ENCODE results near the gene PWWP2A.
"Not testable (repeated sequence)": the region's sequence is repeated elsewhere in the genome, so short reads cannot be mapped to it uniquely, and the experiment has no call there.

Gene PWWP2A

DNA sequence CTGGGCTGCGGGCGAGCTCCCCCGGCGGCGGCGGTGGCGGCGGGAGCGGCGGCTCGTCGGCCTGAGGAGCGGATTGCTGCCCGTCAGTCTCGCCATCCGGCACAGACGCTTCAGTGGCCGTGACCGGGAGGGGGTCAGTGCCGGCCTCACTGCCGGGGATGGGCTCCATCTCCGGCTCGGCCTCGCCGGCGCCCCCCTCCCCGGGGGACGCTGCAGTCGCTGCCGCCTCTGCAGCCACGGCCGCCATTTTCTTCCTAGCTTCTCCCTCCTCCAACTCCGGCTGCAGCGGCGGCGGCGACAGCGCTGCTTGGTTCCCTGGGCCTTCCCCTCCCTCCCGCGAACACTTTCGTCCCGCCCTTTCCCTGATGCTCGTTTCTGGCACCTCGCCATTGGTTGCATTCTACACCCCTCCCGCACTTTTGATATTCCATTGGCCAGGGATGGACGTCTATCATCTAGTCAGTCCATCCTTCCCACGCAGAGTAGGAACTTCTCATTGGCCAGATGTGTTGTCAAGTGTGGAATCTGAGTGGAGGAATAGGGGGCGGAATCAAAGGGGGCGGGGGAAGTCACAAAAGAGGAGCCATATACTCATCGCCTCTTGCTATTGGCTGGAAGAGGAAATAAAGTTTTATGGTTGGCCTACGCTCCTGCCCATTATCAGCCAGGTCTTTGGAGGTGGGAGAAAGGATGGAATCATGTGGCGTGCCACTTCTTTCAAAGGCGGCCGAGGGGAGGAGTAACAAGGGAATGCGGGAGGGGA is at the start of gene PWWP2A:
Gene PWWP2A, minus strand, starts transcription at position 309 of the 763 bp plus-strand sequence. Its CDS starts 62 bp downstream, at position 247.
- peak; percentile 99 for DNase-seq

DNA sequence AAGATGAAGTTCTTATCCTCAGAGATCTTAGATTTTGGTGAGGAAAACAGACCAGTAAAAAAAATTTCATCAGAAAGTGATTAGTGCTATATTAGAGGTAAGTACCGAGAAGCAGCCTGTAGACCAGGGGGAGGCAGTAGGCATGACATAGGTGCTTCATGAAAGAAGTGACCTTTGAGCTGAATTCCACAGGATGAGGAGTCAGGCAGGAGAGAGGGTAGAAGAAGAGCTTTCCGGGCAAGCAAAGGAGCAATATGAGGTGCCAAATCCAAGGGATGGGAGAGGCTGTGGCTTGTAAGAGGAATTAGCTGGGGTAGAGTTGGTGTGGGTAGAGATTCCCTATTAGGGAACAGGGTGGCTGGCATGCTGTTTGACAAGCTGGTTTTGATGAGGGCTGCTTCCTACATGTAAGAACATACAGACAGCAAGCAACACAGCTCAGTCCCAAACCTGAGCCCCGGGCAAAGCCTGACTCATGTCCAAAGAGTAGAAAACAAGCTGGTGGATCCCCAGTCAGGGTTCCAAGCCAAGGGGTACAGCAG is 48.4 kb upstream of the PWWP2A start:
- no peak for DNase-seq

- DNase-seq = no peak
Observed at GRCh38 chr5:160166973-160167623, 47.8 kb upstream of the PWWP2A start.

DNA sequence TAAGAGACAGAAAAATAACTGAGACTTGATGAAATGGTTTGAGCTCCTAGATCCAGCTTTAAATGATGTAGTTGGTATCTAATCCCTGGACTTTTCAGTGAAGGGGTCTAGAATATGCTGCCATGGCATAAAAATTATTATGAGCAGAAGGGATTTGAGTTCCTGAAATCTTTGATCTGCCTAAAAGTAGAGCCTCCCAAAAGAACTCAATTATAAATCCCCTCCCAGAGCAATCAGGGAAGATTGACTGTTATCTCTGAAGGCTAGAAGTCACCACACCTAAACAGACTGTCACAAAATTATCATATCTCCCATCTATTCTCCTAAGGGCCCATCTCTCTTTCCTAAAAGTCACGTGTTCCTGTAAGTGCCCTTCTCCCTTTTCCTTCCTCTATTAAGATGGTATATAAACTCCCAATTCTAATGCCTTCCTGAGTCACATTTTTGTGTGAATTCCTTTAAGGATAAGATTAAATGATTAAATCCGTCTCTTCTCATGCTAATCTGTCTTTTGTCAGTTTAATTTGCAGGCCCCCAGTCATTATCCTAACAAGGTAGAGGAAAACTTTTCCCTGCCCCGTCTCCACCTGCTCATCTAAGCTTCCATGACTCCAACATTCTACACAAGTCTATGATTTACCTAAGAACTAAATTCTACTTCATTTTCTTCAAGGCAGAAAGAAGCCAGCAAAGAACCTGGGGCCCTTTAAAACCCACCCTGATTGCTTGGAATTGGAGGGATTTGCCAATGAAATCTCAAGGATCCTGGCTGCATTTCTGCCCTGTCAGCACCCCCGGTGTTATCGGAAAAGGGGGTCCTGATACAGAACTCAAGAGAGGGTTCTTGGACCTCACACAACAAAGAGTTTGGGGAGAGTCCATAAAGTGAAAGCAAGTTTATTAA is 47.1 kb upstream of the PWWP2A start:
- DNase-seq = no peak

- DNase-seq = no peak
Observed at GRCh38 chr5:160165137-160166068, 46.2 kb upstream of the PWWP2A start.

DNA sequence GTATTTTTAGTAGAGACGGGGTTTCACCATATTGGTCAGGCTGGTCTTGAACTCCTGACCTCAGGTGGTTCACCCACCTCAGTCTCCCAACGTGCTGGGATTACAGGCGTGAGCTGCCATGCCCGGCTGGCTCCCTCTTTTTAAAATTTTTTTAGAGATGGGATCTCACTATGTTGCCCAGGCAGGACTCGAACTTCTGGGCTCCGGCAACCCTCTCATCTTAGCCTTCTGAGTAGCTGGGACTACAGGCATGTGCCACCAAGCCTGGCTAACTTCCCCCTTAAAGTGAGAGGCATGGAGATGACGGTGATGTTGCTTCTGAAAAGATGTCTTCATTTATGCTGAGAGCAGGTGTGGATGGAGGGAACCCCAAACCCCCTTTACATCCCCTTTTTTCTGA is 43.7 kb upstream of the PWWP2A start:
- no peak for DNase-seq

DNA sequence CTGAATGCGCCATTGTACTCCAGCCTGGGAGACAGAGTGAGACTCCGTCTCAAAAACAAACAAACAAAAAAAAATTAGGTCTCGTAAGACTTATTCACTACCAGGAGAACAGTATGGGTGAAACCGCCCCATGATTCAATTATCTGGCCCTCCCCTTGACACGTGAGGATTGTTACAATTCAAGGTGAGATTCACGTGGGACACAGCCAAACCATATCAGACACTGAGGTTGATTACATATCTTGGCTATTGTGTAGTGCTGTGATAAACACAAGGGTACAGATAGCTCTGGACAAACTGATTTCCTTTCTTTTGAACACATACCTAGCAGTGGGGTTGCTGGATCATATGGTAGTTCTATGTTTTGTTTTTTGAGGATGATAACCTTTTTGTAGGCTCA is 42.4 kb upstream of the PWWP2A start:
- DNase-seq = no peak

DNA sequence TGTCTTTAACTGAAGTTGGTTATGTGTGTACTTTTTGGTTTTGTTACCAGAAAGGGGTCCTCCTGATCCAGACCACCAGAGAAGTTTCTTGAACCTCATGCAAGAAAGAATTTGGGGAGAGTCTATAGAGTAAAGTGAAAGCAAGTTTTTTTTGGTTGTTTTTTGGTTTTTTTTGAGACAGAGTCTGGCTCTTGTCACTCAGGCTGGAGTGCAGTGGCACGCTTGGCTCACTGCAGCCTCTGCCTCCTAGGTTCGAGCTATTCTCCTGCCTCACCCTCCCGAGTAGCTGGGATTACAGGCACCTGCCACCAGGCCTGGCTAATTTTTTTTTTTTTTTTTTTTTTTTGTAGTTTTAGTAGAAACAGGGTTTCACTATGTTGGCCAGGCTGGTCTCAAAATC is 41.6 kb upstream of the PWWP2A start:
- not testable (repeated sequence) for DNase-seq

DNA sequence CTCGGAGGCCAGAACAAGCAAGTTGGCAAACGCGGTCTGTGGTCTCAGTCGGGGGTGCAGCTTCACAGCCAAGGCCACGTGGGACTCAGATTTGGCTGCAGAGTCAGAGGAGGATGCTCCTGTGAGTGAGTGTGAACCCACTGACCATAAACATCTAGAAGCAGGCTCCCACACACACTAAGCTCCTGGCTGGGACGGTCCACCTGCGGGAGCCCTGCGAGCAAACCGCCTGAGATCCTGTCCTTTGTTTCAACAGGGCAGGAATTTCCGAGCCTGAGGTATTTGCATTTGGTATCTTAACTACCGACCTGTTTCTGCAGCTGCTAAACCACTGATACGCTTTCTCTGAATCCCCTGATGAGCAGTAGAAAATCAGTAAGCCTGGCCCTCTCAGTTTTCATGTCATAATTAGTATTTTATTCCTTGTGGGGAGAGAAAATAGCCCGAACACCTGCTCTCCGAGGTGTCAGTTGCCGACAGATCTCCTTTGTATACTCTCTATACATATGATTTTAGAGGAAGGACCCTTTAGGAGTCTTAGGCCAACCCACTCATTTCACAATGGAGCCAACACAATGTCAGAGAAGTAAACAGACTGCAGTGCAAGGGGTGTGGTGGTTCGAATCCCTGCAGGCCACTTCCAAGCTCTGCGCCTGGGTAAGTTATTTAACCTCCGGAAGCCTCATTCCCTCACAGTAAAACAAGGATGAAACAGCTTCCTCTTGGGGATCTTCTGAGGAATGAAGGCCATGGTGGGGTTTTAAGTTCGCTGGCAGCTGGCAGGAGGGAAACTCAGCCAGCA is 40.9 kb upstream of the PWWP2A start:
- DNase-seq = no peak

- no peak for DNase-seq
Observed at GRCh38 chr5:160158087-160158486, 38.8 kb upstream of the PWWP2A start.

- DNase-seq = no peak
Observed at GRCh38 chr5:160155017-160155750, 35.9 kb upstream of the PWWP2A start.

DNA sequence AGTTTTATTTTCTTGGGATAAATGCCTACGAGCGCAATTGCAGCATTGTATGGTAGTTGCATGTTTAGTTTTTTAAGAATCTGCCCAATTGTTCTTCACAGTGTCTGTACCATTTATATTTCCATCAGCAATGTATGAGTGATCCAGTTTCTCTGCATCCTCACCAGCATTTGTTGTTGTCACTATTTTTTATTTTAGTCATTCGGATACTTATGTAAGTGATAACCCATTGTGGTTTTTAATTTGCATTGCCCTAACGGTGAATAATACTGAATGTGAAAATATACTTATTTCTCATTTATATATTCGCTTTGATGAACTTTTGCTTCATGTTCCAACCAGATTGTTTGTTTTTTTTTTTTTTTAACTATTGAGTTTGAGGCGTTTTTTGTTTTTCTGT is 33.7 kb upstream of the PWWP2A start:
- DNase-seq = no peak

DNA sequence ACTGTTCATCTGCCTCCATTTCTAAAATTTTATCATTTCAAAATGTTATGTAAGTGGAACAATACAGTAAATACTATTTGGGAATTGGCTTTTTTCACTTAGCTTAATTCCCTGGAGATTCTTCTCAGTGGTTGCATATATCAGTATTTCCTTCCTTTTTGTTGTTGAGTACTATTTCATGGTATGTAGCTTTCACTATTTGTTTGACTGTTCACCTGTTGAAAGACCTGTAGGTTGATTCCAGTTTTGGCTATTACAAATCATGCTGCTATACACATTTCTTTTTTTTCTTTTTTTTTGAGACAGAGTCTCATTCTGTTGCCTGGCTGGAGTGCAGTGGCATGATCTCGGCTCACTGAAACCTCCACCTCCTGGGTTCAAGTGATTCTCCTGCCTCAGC is 33.0 kb upstream of the PWWP2A start:
- no peak for DNase-seq

DNA sequence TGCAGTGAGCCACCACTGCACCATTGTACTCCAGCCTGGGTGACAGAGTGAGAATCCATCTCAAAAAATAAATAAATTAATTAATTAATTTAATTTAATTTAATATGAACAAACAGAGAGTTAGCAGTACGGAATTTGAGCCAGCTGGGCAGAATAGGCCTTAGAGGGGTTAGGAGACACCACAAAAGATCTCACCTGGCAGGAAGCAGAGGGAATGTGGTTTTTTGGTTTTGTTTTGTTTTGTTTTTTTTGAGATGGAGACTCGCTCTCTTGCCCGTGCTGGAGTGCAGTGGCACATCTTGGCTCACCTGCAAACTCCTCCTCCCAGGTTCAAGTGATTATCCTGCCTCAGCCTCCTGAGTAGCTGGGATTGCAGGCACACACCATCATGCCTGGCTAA is 31.8 kb upstream of the PWWP2A start:
- no peak for DNase-seq

- DNase-seq = no peak
Observed at GRCh38 chr5:160150381-160150780, 31.1 kb upstream of the PWWP2A start.

DNA sequence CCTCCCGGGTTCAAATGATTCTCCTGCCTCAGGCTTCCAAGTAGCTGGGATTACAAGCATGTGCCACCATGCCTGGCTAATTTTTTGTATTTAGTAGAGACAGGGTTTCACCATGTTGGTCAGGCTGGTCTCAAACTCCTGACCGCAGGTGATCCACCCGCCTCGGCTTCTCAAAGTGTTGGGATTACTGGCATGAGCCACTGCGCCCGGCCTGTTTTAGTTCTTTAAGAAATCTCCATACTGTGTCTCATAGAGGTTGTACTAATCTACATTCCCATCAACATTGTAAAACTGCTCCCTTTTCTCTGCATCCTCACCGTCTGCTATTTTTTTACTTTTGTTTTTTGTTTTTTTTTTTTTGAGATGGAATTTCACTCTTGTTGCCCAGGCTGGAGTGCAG is 25.2 kb upstream of the PWWP2A start:
- not testable (repeated sequence) for DNase-seq

GRCh38 chr5:160134332-160134731 is 15.1 kb upstream of the PWWP2A start:
- DNase-seq = no peak

- DNase-seq = no peak
Observed at GRCh38 chr5:160133918-160134304, 14.7 kb upstream of the PWWP2A start.

- DNase-seq = no peak
Observed at GRCh38 chr5:160133071-160133917, 14.0 kb upstream of the PWWP2A start.

DNA sequence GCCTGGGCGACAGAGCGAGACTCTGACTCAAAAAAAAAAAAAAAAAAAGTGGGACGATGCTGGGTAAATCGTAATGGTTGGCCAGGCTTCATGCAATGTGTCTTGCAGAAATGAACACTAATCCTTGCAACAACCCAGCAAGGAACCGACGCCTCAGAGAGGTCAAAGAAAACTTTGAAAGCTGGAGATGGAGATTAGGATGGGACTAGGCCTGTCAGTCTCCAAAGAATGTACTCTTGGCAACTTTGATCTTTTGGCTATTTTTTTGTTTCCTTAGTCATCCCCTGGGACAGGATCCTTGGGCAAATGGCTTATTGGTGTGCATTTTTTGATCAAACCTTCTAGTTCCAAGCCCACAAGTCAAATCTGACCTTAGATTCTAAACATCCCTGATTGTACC is 10.6 kb upstream of the PWWP2A start:
- no peak for DNase-seq
